Esophagus mucosa (tissue), 1 donor: ENCODE measurements around the gene KRTAP22-2. TPM values are rescaled to one million over a fixed set of nuclear protein-coding genes. Genes with fewer than 3 reads are reported as not detected.

ENCODE experiments used
- ATAC-seq: fragments of 200-7000 bp; cut with Tn5 transposase; one replicate; pipeline ENCODE4 v1.9.1; 2020
- total RNA-seq: library from RNA; stranded (reverse); gene quantifications from one replicate; pipeline ENCODE4 v1.2.4, GENCODE V29; 2023
- donor health status: DM: yes; HTN: yes; CAD: no.

KRTAP22-2 gene
- total RNA-seq, result not detected

GRCh38 chr21:30590297-30590696, at the start of gene KRTAP22-2:
KRTAP22-2 (minus strand) TSS chr21:30590397.
- ATAC-seq, result no peak

- ATAC-seq, result no peak
These were observed 48.5 kb upstream of the KRTAP22-2 start for GRCh38 chr21:30638686-30639085.

- ATAC-seq, result no peak
These were observed 44.7 kb upstream of the KRTAP22-2 start, which contains the start of gene KRTAP20-2 for GRCh38 chr21:30634906-30635305. KRTAP20-2 (plus strand) TSS chr21:30635206; CDS start chr21:30635264, 58 bp downstream.

- ATAC-seq, result no peak
These were observed 39.0 kb upstream of the KRTAP22-2 start for GRCh38 chr21:30629200-30629599.

- ATAC-seq, result no peak
These were observed 37.9 kb upstream of the KRTAP22-2 start for GRCh38 chr21:30628109-30628508.

GRCh38 chr21:30625449-30626165, 35.4 kb upstream of the KRTAP22-2 start:
- ATAC-seq, result no peak

- no peak for ATAC-seq
These were observed 33.2 kb upstream of the KRTAP22-2 start for GRCh38 chr21:30623362-30623761.

GRCh38 chr21:30620522-30620921, 30.3 kb upstream of the KRTAP22-2 start, which contains the start of gene KRTAP20-4:
KRTAP20-4 (plus strand) TSS chr21:30620627.
- no peak for ATAC-seq

- ATAC-seq, result no peak
These were observed 29.9 kb upstream of the KRTAP22-2 start for GRCh38 chr21:30620080-30620479.

GRCh38 chr21:30616125-30616524, 25.9 kb upstream of the KRTAP22-2 start, which contains the start of gene KRTAP20-1:
KRTAP20-1 (plus strand) TSS chr21:30616425; CDS start chr21:30616455, 30 bp downstream.
- ATAC-seq, result no peak

- no peak for ATAC-seq
These were observed 25.0 kb upstream of the KRTAP22-2 start for GRCh38 chr21:30615199-30615598.

- no peak for ATAC-seq
These were observed 23.6 kb upstream of the KRTAP22-2 start, which contains the start of gene KRTAP6-1 for GRCh38 chr21:30613836-30614235. KRTAP6-1 (minus strand) TSS chr21:30613930; CDS start chr21:30613904, 26 bp downstream.

- ATAC-seq, result no peak
These were observed 21.9 kb upstream of the KRTAP22-2 start for GRCh38 chr21:30612132-30612531.

GRCh38 chr21:30605968-30606367, 15.8 kb upstream of the KRTAP22-2 start:
- ATAC-seq, result no peak

- no peak for ATAC-seq
These were observed 10.6 kb upstream of the KRTAP22-2 start, which contains the start of gene KRTAP22-1 for GRCh38 chr21:30600787-30601186. KRTAP22-1 (plus strand) TSS chr21:30601087.

- ATAC-seq, result no peak
These were observed 8.6 kb upstream of the KRTAP22-2 start, which contains the start of gene KRTAP6-2 for GRCh38 chr21:30598802-30599201. KRTAP6-2 (minus strand) TSS chr21:30598902; CDS start chr21:30598874, 28 bp downstream.

GRCh38 chr21:30592140-30592539, 1.9 kb upstream of the KRTAP22-2 start, which contains the start of gene KRTAP6-3:
KRTAP6-3 (plus strand) TSS chr21:30592440; CDS start chr21:30592446, 6 bp downstream.
- no peak for ATAC-seq

- no peak for ATAC-seq
These were observed 7.3 kb downstream of the KRTAP22-2 start for GRCh38 chr21:30582870-30583269.

- no peak for ATAC-seq
These were observed 10.1 kb downstream of the KRTAP22-2 start for GRCh38 chr21:30580132-30580531.

- no peak for ATAC-seq
These were observed 10.9 kb downstream of the KRTAP22-2 start for GRCh38 chr21:30579346-30579745.

- no peak for ATAC-seq
These were observed 12.4 kb downstream of the KRTAP22-2 start for GRCh38 chr21:30577766-30578165.

GRCh38 chr21:30567617-30568016, 22.6 kb downstream of the KRTAP22-2 start:
- no peak for ATAC-seq

GRCh38 chr21:30563630-30564029, 26.6 kb downstream of the KRTAP22-2 start:
- ATAC-seq, result no peak

GRCh38 chr21:30563072-30563471, 27.1 kb downstream of the KRTAP22-2 start:
- ATAC-seq, result no peak
